ENCODE measurements around the gene SEMA5B. TPM values are rescaled to one million over a fixed set of nuclear protein-coding genes. Genes with fewer than 3 reads are reported as not detected.

The SEMA5B gene
- 8.3 and 9.4 TPM in 2 replicates for total RNA-seq (2021)
- long read RNA-seq, partial matches to known transcripts = 2 of 4 reads
- long read RNA-seq, other reads (novel, unspliced or antisense) = 2 of 4 reads

GRCh38 chr3:123027292-123028232, at the start of gene SEMA5B:
Gene SEMA5B, minus strand, starts transcription at chr3:123027763. Its CDS starts 66,500 bp downstream, at chr3:122961263.
- H3K14ac ChIP-seq (ENCODE audit: insufficient read depth, low read length) = peak within 1 kb of the TSS; percentile 43
- Mint-ChIP-seq H3K9me3 (no peaks in the 10 kb centered on the region; a peak in 1 of 5 replicates), H3K36me3 (ENCODE audit: insufficient read depth in 1 of 3, low read depth in 3 of 3) (peaks cover 0 to 6% (median 0%) of the 10 kb centered on the region in 3 experiments; a peak in 3 of 7 replicates), H3K4me3 (peak within 1 kb of the TSS; percentile 84 to 94), H3K27ac (peak within 1 kb of the TSS in 2 of 3 experiments; percentile 25 to 86; a peak in 3 of 7 replicates), H3K4me1 (peaks cover 32 to 42% of the 10 kb centered on the region in 2 experiments), H3K27me3 (ENCODE audit: low read depth) (peaks cover 44% of the 10 kb centered on the region)
- no peak within 1 kb of the TSS; the same call in 1 of the 2 replicates for H2BK15ac ChIP-seq (ENCODE audit: low read depth, low read length)
- no peak within 1 kb of the TSS for H2BK12ac ChIP-seq (ENCODE audit: insufficient read length, low read depth, low read length)
- no peak within 1 kb of the TSS for H3K56ac ChIP-seq (ENCODE audit: insufficient read length, low read depth, low read length)
- peak within 1 kb of the TSS; percentile 49 for H3K9ac ChIP-seq (ENCODE audit: extremely low read depth, insufficient read length, low read length)
- no peak within 1 kb of the TSS for H4K5ac ChIP-seq (ENCODE audit: insufficient read length, low read depth, low read length)
- no peak within 1 kb of the TSS for H3K23ac ChIP-seq (ENCODE audit: insufficient read length, low read depth, low read length)
- H2AFZ ChIP-seq (ENCODE audit: low read length) = peak within 1 kb of the TSS; percentile 53
- H4K8ac ChIP-seq (replicated peaks; ENCODE audit: insufficient read length, low read depth, low read length) = no peak within 1 kb of the TSS
- H3K27me3 ChIP-seq (ENCODE audit: insufficient read depth, low read length) = peaks cover 11% of the 10 kb centered on the region
- H3K9me3 ChIP-seq (ENCODE audit: control insufficient read depth, low read depth, low read length) = no peaks in the 10 kb centered on the region
- H4K91ac ChIP-seq (ENCODE audit: insufficient read length, low read depth, low read length) = no peak within 1 kb of the TSS
- no peak within 1 kb of the TSS for H3K4ac ChIP-seq (ENCODE audit: low read depth, low read length)
- TF ChIP-seq CTCF (conservative IDR thresholded peaks at IDR 0.05) = peak; percentile 61
- H3K23me2 ChIP-seq (ENCODE audit: insufficient read length, low read depth, low read length, poor library complexity, severe bottlenecking) = peaks cover 23% of the 10 kb centered on the region
- no peaks in the 10 kb centered on the region for H3K79me2 ChIP-seq (ENCODE audit: insufficient read depth, low read length)
- H2BK5ac ChIP-seq (ENCODE audit: insufficient read length, low read length) = no peak within 1 kb of the TSS
- H2BK120ac ChIP-seq (ENCODE audit: low read depth, low read length, poor library complexity, severe bottlenecking) = no peak within 1 kb of the TSS
- WGBS (ENCODE audit: extremely low coverage, insufficient read length, low lambda C conversion rate) = no CpG with 5 or more reads among the region's 94 CpGs
- H3K4me1 ChIP-seq (ENCODE audit: insufficient read depth, low read length) = peaks cover 7% of the 10 kb centered on the region; the same call in 1 of the 2 replicates
- DNase-seq = peak; percentile 88
- H3T11ph ChIP-seq (ENCODE audit: low read length) = no peak within 1 kb of the TSS
- no peaks in the 10 kb centered on the region for H4K20me1 ChIP-seq (ENCODE audit: control insufficient read depth, insufficient read depth, insufficient read length)
- H2BK20ac ChIP-seq (ENCODE audit: low read depth, low read length, poor library complexity, severe bottlenecking) = no peak within 1 kb of the TSS
- peak within 1 kb of the TSS; percentile 23 for H3K18ac ChIP-seq (ENCODE audit: insufficient read length, low read depth, low read length)
- H3K27ac ChIP-seq (ENCODE audit: insufficient read length, low read depth, low read length) = no peak within 1 kb of the TSS
- peak within 1 kb of the TSS; percentile 97 for H3K4me2 ChIP-seq (ENCODE audit: insufficient read depth, insufficient read length, low read length)
- no peak within 1 kb of the TSS for H2AK5ac ChIP-seq (ENCODE audit: insufficient read length, low read length)
- no peaks in the 10 kb centered on the region for H3K79me1 ChIP-seq (ENCODE audit: insufficient read depth, low read depth, low read length, poor library complexity, severe bottlenecking)

All from H9 (cell line).